GM06990 (cell line): Measurements from ENCODE around the gene MESP1.

Source experiments
- DNase-seq: peaks from one replicate; pipeline ENCODE4 v3.0.0-alpha.2; 2011; ENCODE audit not compliant: insufficient read length; ENCODE audit errors: extremely low read depth
- H3K27me3 ChIP-seq: replicated peaks from 2 replicates; pipeline ENCODE4 v1.6.0; 2011; ENCODE audit warnings: low read length; ENCODE audit not compliant: control insufficient read depth, insufficient read depth
- H3K36me3 ChIP-seq: 2 replicates; pipeline ENCODE4 v1.5.1; 2011; ENCODE audit warnings: low read length; ENCODE audit not compliant: control insufficient read depth, insufficient read depth
- H3K4me3 ChIP-seq: replicated peaks from 2 replicates; pipeline ENCODE4 v1.5.1; 2011; ENCODE audit warnings: low read depth, mild to moderate bottlenecking, control low read depth, low read length
- TF ChIP-seq, protein P1 (sequence below): IDR thresholded peaks from 2 replicates; pipeline ENCODE4 v1.5.1; 2011; ENCODE audit warnings: low read length, control low read depth, mild to moderate bottlenecking, inconsistent platforms; ENCODE audit not compliant: insufficient read depth, poor library complexity, severe bottlenecking

Gene MESP1

GRCh38 chr15:89770041-89770440, 19.0 kb upstream of the MESP1 start:
- TF ChIP-seq, protein P1, sequence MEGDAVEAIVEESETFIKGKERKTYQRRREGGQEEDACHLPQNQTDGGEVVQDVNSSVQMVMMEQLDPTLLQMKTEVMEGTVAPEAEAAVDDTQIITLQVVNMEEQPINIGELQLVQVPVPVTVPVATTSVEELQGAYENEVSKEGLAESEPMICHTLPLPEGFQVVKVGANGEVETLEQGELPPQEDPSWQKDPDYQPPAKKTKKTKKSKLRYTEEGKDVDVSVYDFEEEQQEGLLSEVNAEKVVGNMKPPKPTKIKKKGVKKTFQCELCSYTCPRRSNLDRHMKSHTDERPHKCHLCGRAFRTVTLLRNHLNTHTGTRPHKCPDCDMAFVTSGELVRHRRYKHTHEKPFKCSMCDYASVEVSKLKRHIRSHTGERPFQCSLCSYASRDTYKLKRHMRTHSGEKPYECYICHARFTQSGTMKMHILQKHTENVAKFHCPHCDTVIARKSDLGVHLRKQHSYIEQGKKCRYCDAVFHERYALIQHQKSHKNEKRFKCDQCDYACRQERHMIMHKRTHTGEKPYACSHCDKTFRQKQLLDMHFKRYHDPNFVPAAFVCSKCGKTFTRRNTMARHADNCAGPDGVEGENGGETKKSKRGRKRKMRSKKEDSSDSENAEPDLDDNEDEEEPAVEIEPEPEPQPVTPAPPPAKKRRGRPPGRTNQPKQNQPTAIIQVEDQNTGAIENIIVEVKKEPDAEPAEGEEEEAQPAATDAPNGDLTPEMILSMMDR: no peak
- Histone ChIP-seq H3K4me3 (no peak overlapping the region), H3K36me3 (no peaks in the 10 kb centered on the region), H3K27me3 (no peaks in the 10 kb centered on the region)
- no peak for DNase-seq

DNA sequence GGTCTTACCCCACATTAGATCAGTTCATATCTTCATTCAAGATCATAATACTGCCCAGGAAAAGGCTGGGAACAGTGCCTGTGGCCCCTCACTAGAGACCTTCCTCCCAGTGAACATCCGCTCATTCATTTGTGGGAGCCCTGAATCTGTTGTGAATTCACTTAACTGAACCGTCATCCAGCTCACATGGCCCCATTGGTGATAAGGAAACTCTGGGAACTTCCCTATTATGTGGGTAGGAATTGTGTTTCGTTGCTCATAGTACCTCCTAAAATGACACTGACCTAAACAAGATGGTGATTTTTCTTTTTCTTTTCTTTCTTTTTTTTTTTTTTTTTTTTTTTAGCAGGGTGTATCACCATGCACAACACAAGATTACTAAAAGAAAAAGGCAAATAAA, 18.3 kb upstream of the MESP1 start:
- Histone ChIP-seq H3K36me3 (no peaks in the 10 kb centered on the region), H3K4me3 (no peak overlapping the region), H3K27me3 (no peaks in the 10 kb centered on the region)
- DNase-seq: no peak
- TF ChIP-seq, protein P1: no peak

DNA sequence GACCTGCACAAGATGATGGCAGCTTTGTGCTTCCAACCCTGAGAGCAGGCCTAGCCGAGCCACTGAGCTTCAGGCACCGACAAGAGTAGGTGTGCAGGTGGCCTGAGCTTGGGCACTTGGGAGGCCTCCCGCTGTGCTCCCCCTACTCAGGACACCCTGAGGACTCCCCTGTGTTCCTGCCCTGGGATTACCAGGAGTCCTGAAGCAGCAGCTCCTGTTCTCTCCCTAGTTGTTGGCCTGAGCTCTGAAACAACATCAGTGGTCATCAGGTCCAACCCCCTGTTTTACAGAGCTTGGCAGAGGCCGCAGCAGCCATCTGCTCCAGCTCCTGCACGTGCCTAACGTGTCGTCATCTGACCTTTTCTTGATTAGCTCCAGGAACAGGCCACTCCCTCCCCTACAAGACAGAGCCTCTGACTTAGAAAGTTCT, 17.0 kb upstream of the MESP1 start:
- H3K4me3 ChIP-seq: no peak overlapping the region
- DNase-seq: no peak
- TF ChIP-seq, protein P1: no peak

DNA sequence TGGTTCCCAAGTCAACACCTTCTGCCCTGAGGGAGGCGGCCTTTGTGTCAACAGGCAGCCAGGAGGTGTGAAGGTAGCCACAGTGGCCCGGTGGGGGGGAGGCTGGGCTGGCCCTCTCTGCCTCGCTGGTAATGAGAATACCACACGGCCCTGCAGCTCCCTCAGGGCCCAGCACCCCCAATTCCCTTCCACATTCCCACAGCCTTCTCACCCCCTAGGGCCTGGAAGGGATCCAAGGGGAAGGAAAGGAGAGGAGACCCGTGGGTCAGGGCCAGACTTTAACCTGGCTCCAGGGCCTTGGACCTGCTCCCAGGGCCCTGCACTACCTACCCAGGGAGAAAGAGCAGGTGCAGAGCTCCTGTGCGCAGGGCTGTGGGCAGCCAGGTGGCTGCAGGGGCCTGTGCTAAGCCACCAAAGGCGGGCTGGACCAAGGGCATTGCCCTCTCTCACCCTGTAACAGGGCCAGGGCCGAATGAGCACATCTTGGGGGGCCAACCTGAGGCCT, 16.4 kb upstream of the MESP1 start:
- TF ChIP-seq, protein P1: no peak
- H3K27me3 ChIP-seq: no peaks in the 10 kb centered on the region
- no peak for DNase-seq
- no peaks in the 10 kb centered on the region for H3K36me3 ChIP-seq
- H3K4me3 ChIP-seq: no peak overlapping the region

More for the DNA sequence above, 17.0 kb upstream of the MESP1 start:
- H3K36me3 ChIP-seq: no peaks in the 10 kb centered on the region
- no peaks in the 10 kb centered on the region for H3K27me3 ChIP-seq

DNA sequence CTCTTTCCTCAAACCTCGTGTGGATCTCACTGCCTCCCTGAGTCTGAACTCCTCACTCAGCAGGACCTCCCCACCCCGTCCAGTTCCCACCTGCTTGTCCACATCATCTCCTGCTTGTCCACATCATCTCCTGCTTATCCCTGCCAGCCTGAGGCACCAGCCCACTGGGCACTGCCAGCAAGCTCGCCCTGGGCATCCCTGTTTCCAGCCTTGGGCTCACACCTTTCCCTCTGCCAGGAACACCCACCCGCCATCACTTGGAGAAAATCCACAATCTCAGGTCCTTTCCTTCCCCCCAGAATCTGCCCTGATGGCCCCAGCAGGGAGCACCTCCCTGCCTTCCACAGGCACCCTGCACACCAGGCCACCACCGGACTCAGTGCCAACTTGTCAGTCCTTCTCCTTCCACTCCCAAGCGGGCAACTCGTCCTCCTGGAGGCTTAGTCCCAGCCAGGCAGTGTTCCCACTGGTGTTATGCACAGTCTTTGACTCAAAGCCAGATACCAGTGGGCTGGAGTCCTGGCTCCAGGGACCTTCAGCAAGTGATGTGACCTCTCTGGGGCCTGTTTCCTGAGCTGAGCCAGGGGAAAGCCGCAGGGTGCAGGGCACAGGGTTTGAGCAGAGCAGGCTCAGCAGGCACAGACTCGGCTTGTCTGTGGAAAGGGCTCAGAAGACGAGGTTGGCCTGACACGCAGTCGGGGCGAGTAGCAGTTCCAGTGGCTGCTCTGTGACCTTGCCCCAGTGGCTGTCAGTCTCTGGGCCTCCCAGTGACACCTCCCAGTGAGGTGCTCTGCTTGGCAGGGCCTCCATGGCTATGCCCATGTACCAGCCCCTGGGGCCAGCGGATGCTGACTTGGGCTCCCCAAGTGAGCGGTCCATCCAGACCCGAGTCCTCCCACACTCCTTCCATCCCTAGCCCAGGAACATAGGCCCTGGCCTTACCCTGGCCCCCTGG, 15.6 kb upstream of the MESP1 start:
- Histone ChIP-seq H3K36me3 (no peaks in the 10 kb centered on the region), H3K27me3 (no peaks in the 10 kb centered on the region), H3K4me3 (no peak overlapping the region)
- DNase-seq: no peak
- TF ChIP-seq, protein P1: no peak
